GM12878 (cell line): ENCODE results near the gene PTPRN2. TPM values are rescaled to one million over a fixed set of nuclear protein-coding genes. Genes with fewer than 3 reads are reported as not detected.

ENCODE experiments used
- ATAC-seq: fragments of 200-7000 bp; cut with Tn5 transposase; 3 replicates; pipeline ENCODE4 v1.9.1; 2020; ENCODE audit warnings: mild to moderate bottlenecking, moderate library complexity
- BruUV-seq: library from RNA; stranded (reverse); fragments of 400-500 nt; replicated peaks from 2 replicates; lab custom pipeline; 2021; lab: Mats Ljungman, UMichigan
- CTCF ChIA-PET: fragments of 300-600 bp; sonication (Branson Sonifier 250); formaldehyde crosslinking; extraction: SDS; loops from one replicate; lab custom pipeline; 2021; ENCODE audit warnings: inconsistent platforms; lab: Yijun Ruan, JAX
- POLR2A ChIA-PET: fragments of 350-600 bp; formaldehyde crosslinking; extraction: SDS; loops from one replicate; lab custom pipeline; 2021; ENCODE audit warnings: inconsistent platforms; lab: Charles Lee
- RAD21 ChIA-PET: fragments of 300-600 bp; sonication (Branson Sonifier 250); formaldehyde crosslinking; loops from one replicate; lab custom pipeline; 2023; ENCODE audit warnings: antibody characterized with exemption; ENCODE audit not compliant: unreplicated experiment; lab: Charles Lee
- SMC1A ChIA-PET: fragments of 300-600 bp; sonication (Branson Sonifier 250); formaldehyde crosslinking; loops from one replicate; lab custom pipeline; 2023; ENCODE audit not compliant: unreplicated experiment, uncharacterized antibody; lab: Charles Lee
- DNase-seq: peaks from one replicate; pipeline ENCODE4 v3.0.0-alpha.2; 2011; ENCODE audit warnings: low read depth, low spot score
- FAIRE-seq: peaks from 3 replicates; lab custom pipeline; 2011; peaks lifted over from hg19 to GRCh38; lab: Jason Lieb, UNC
- H2AFZ ChIP-seq: 2 replicates; pipeline ENCODE4 v1.6.0; 2011; ENCODE audit warnings: low read depth, low read length, control low read depth; ENCODE audit not compliant: control insufficient read depth
- H3K27ac ChIP-seq: 2 replicates; pipeline ENCODE4 v1.5.1; 2011; ENCODE audit warnings: control low read depth; ENCODE audit not compliant: control insufficient read depth, insufficient read depth
- H3K27me3 ChIP-seq, 2 experiments: replicated peaks in 1 of 2; 2 replicates each; pipeline versions ENCODE4 v1.6.0 to v1.6.1; 2011; ENCODE audit warnings: low read length in 1 of 2; ENCODE audit not compliant: control insufficient read depth in 2 of 2, insufficient read depth in 2 of 2
- H3K36me3 ChIP-seq, 2 experiments: 2 replicates each; pipeline ENCODE4 v1.5.1; 2011; ENCODE audit warnings: low read length in 1 of 2; ENCODE audit not compliant: control insufficient read depth in 2 of 2, insufficient read depth in 2 of 2
- H3K4me1 ChIP-seq: 2 replicates; pipeline ENCODE4 v1.6.1; 2011; ENCODE audit warnings: mild to moderate bottlenecking, low read length, moderate library complexity, mixed read lengths; ENCODE audit not compliant: control insufficient read depth, insufficient read depth
- H3K4me2 ChIP-seq: 2 replicates; pipeline ENCODE4 v1.6.0; 2011; ENCODE audit warnings: control low read depth; ENCODE audit not compliant: control insufficient read depth, insufficient read depth
- H3K4me3 ChIP-seq: fragments of 200-600 bp; sonication (generic); 2 replicates; pipeline ENCODE4 v1.5.1; 2016
- H3K79me2 ChIP-seq: 2 replicates; pipeline ENCODE4 v1.6.0; 2011; ENCODE audit warnings: low read length; ENCODE audit not compliant: control insufficient read depth, insufficient read depth
- H3K9ac ChIP-seq: 2 replicates; pipeline ENCODE4 v1.8.0; 2011; ENCODE audit warnings: low read length, control low read depth, mixed read lengths; ENCODE audit not compliant: control insufficient read depth, insufficient read depth
- H3K9me3 ChIP-seq: replicated peaks from 3 replicates; pipeline ENCODE4 v1.5.1; 2011; ENCODE audit warnings: mild to moderate bottlenecking, low read length; ENCODE audit not compliant: control insufficient read depth, insufficient read depth
- H4K20me1 ChIP-seq: 2 replicates; pipeline ENCODE4 v1.6.0; 2011; ENCODE audit not compliant: control insufficient read depth, insufficient read depth
- RCOR1 ChIP-seq: conservative IDR thresholded peaks from 2 replicates; pipeline ENCODE4 v1.6.1; 2012; ENCODE audit warnings: low read depth, low read length, improper control_type of control experiment
- USF1 ChIP-seq: IDR thresholded peaks from 2 replicates; pipeline ENCODE4 v1.6.1; 2011; ENCODE audit warnings: borderline replicate concordance, low read depth, mild to moderate bottlenecking, moderate library complexity, mixed read lengths, low read length; ENCODE audit not compliant: insufficient read depth; ENCODE audit errors: extremely low read length
- WGBS: methylation state at CpG from one replicate; pipeline ENCODE4 v1.1.6; 2016; ENCODE audit warnings: low lambda C conversion rate; ENCODE audit not compliant: insufficient replicate concordance, insufficient coverage; ENCODE audit errors: missing lambda C conversion rate; 5-methylcytosine and 5-hydroxymethylcytosine counted together
- in situ Hi-C: fragments of 300-500 bp; cut with MboI; formaldehyde crosslinking; loops from 9 replicates; pipeline ENCODE4 v1.14.3; 2018; ENCODE audit warnings: mixed read lengths
- intact Hi-C: fragments of 100-400 bp; cut with micrococcal nuclease; formaldehyde crosslinking; loops from one replicate; pipeline ENCODE4 v1.14.2; 2022; ENCODE audit not compliant: unreplicated experiment
- polyA plus RNA-seq, 11 experiments: library from polyadenylated mRNA; depleted of rRNA in 4 of 11; unstranded in 6 of 11; stranded (reverse) in 5 of 11; fragments of >200 nt; fragmentation: Nextera tagmentation in 4 of 11; fragmentation: Illumina TruSeq in 1 of 11; extraction: Ambion mirVana in 4 of 11; extraction: Trizol in 1 of 11; gene quantifications; 1 replicate in 1 of 11; 2 replicates in 10 of 11; pipeline versions ENCODE4 v1.2.1 to v1.2.3, GENCODE V29; 2011 to 2016; ENCODE audit warnings: inconsistent platforms in 2 of 11, missing spikeins in 2 of 11, low read depth in 1 of 11
- total RNA-seq, 4 experiments: library from RNA; depleted of rRNA in 3 of 4; stranded (reverse); fragments of >200 nt in 3 of 4; fragmentation: Illumina TruSeq in 1 of 4; extraction: Trizol in 1 of 4; gene quantifications; 2 replicates each; pipeline versions ENCODE4 v1.2.1 to v1.2.3, GENCODE V29; 2013 to 2021
- TF ChIP-seq, protein P1 (sequence below): fragments of 450-650 bp; IDR thresholded peaks from 2 replicates; pipeline ENCODE4 v1.6.1; 2017; ENCODE audit warnings: low read depth, mild to moderate bottlenecking, moderate library complexity
- TF ChIP-seq, protein P2 (sequence below): fragments of 450-650 bp; IDR thresholded peaks from 2 replicates; pipeline ENCODE4 v1.6.1; 2018; ENCODE audit warnings: mild to moderate bottlenecking, low read depth, moderate library complexity; ENCODE audit not compliant: partially characterized antibody
- TF ChIP-seq, protein P3 (sequence below): fragments of 450-650 bp; IDR thresholded peaks from 2 replicates; pipeline ENCODE4 v1.6.1; 2014; ENCODE audit warnings: mild to moderate bottlenecking

PTPRN2 gene
- total and polyA plus RNA-seq, 10 of the 15 experiments (the other 5 are each of a cell fraction or from before 2014, with no cell fraction given) = 5.4 TPM; not detected in 9

GRCh38 chr7:157774495-157774894, 813.1 kb downstream of the PTPRN2 start:
- in situ Hi-C loops = no loop called here
- ATAC-seq (no peak), FAIRE-seq (no peak), DNase-seq (no peak)
- no peaks in the 10 kb centered on the region for H3K4me1 ChIP-seq
- no peak overlapping the region for H3K4me3 ChIP-seq
- no peak overlapping the region for H3K9ac ChIP-seq
- H3K27me3 ChIP-seq = no peaks in the 10 kb centered on the region
- intact Hi-C loops = no loop called here
- H3K79me2 ChIP-seq = no peaks in the 10 kb centered on the region
- ChIA-PET RAD21 (no interaction called here), SMC1A (no interaction called here), CTCF (no interaction called here), POLR2A (no interaction called here)
- TF ChIP-seq, protein P1, sequence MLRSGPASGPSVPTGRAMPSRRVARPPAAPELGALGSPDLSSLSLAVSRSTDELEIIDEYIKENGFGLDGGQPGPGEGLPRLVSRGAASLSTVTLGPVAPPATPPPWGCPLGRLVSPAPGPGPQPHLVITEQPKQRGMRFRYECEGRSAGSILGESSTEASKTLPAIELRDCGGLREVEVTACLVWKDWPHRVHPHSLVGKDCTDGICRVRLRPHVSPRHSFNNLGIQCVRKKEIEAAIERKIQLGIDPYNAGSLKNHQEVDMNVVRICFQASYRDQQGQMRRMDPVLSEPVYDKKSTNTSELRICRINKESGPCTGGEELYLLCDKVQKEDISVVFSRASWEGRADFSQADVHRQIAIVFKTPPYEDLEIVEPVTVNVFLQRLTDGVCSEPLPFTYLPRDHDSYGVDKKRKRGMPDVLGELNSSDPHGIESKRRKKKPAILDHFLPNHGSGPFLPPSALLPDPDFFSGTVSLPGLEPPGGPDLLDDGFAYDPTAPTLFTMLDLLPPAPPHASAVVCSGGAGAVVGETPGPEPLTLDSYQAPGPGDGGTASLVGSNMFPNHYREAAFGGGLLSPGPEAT = no peak
- TF ChIP-seq, protein P2, sequence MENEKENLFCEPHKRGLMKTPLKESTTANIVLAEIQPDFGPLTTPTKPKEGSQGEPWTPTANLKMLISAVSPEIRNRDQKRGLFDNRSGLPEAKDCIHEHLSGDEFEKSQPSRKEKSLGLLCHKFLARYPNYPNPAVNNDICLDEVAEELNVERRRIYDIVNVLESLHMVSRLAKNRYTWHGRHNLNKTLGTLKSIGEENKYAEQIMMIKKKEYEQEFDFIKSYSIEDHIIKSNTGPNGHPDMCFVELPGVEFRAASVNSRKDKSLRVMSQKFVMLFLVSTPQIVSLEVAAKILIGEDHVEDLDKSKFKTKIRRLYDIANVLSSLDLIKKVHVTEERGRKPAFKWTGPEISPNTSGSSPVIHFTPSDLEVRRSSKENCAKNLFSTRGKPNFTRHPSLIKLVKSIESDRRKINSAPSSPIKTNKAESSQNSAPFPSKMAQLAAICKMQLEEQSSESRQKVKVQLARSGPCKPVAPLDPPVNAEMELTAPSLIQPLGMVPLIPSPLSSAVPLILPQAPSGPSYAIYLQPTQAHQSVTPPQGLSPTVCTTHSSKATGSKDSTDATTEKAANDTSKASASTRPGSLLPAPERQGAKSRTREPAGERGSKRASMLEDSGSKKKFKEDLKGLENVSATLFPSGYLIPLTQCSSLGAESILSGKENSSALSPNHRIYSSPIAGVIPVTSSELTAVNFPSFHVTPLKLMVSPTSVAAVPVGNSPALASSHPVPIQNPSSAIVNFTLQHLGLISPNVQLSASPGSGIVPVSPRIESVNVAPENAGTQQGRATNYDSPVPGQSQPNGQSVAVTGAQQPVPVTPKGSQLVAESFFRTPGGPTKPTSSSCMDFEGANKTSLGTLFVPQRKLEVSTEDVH = no peak
- TF ChIP-seq, protein P3, sequence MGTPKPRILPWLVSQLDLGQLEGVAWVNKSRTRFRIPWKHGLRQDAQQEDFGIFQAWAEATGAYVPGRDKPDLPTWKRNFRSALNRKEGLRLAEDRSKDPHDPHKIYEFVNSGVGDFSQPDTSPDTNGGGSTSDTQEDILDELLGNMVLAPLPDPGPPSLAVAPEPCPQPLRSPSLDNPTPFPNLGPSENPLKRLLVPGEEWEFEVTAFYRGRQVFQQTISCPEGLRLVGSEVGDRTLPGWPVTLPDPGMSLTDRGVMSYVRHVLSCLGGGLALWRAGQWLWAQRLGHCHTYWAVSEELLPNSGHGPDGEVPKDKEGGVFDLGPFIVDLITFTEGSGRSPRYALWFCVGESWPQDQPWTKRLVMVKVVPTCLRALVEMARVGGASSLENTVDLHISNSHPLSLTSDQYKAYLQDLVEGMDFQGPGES = no peak
- TF ChIP-seq RCOR1 (no peak), USF1 (no peak)
- H3K4me2 ChIP-seq = no peak overlapping the region
- no TSS peak for BruUV-seq
- no peak overlapping the region for H2AFZ ChIP-seq
- WGBS = 36% methylated on average over 11 of the region's 11 CpGs
- no peaks in the 10 kb centered on the region for H3K36me3 ChIP-seq
- H3K27ac ChIP-seq = no peak overlapping the region
- H4K20me1 ChIP-seq = no peaks in the 10 kb centered on the region
- no peaks in the 10 kb centered on the region; the same call in 2 of the 3 replicates for H3K9me3 ChIP-seq
